Ovary (tissue), 9 donors: ENCODE data around the gene FREM3. TPM values are rescaled to one million over a fixed set of nuclear protein-coding genes. Genes with fewer than 3 reads are reported as not detected.
"Not testable (repeated sequence)": the region's sequence is repeated elsewhere in the genome, so short reads cannot be mapped to it uniquely, and the experiment has no call there.

Experiments used
- DNase-seq, 5 donors: peaks; one replicate each; pipeline ENCODE4 v3.0.0-alpha.2; 2019 to 2020
- H3K27ac ChIP-seq, 2 donors: fragments of 200-600 bp; one replicate each; pipeline versions ENCODE4 v1.5.1 to v1.8.0; 2019 to 2022
- H3K27me3 ChIP-seq: fragments of 200-600 bp; one replicate; pipeline ENCODE4 v1.8.0; 2022
- H3K36me3 ChIP-seq: fragments of 200-600 bp; sonication (generic); one replicate; pipeline ENCODE4 v1.5.1; 2019
- H3K4me1 ChIP-seq: one replicate; pipeline ENCODE4 v1.8.1; 2013; ENCODE audit warnings: mild to moderate bottlenecking, moderate library complexity; ENCODE audit not compliant: insufficient read depth
- H3K4me3 ChIP-seq: fragments of 200-600 bp; sonication (generic); one replicate; pipeline ENCODE4 v1.5.1; 2017
- H3K9me3 ChIP-seq, 2 donors: fragments of 200-600 bp in 1 of 2; sonication (generic) in 1 of 2; one replicate each; pipeline versions ENCODE4 v1.5.1 to v1.8.1; 2013 to 2019; ENCODE audit warnings: mild to moderate bottlenecking in 1 of 2, moderate library complexity in 1 of 2
- EP300 ChIP-seq: sonication (generic); formaldehyde crosslinking; IDR thresholded peaks from one replicate; pipeline ENCODE4 v1.6.1; 2017; ENCODE audit warnings: antibody characterized with exemption
- POLR2A ChIP-seq: fragments of 450-650 bp; IDR thresholded peaks from one replicate; pipeline ENCODE4 v1.6.1; 2017; ENCODE audit warnings: antibody characterized with exemption, mild to moderate bottlenecking, moderate library complexity
- WGBS, 3 donors: extraction: QIAGEN DNeasy Blood & Tissue Kit in 1 of 3; methylation state at CpG; one replicate each; pipeline versions ENCODE4 v1.1.5 to v1.1.7; 2013 to 2017; 5-methylcytosine and 5-hydroxymethylcytosine counted together
- intact Hi-C, 4 donors: fragments of 100-400 bp; cut with DNase I; formaldehyde crosslinking; loops; one replicate each; pipeline versions ENCODE4 v1.11.0 to v1.15.1; 2022 to 2023
- polyA plus RNA-seq, 2 donors: library from polyadenylated mRNA; stranded (reverse); fragments of 200-250 nt in 1 of 2; fragments of 350-450 nt in 1 of 2; fragmentation: Illumina TruSeq in 1 of 2; extraction: RNeasy Lipid Tissue Mini Kit (QIAGEN cat#74804) in 1 of 2; gene quantifications; one replicate each; pipeline ENCODE4 v1.2.3, GENCODE V29; 2013 to 2014
- total RNA-seq, 7 donors: library from RNA; depleted of rRNA in 2 of 7; stranded (reverse); fragments of >200 nt in 2 of 7; fragmentation: NEBNext Ultra II Directional in 3 of 7; extraction: Animal tissue kit (Norgen Biotek cat#: 25700) in 3 of 7; gene quantifications; one replicate each; pipeline versions ENCODE4 v1.1.0 to v1.2.4, GENCODE V29; 2016 to 2023
- TF ChIP-seq, protein P1 (sequence below), 3 donors: fragments of 450-650 bp in 2 of 3; fragments of 200-600 bp in 1 of 3; IDR thresholded peaks; one replicate each; pipeline versions ENCODE4 v1.5.1 to v1.8.0; 2016 to 2022; ENCODE audit warnings: antibody characterized with exemption in 3 of 3, mild to moderate bottlenecking in 1 of 3
- donor health status: DM: no; HTN: no; CAD: no; lungs with moderate emphysema.
- donor health status: DM: no; HTN: no; CAD: no.
- donor health status: Bipolar disorder and iron deficiency.
- donor health status: DM: yes; HTN: yes; CAD: no.
- donor health status: DM: no; HTN: no; CAD: no.
- donor health status: DM: yes; HTN: yes; CAD: no.

FREM3 gene
- total and polyA plus RNA-seq, 9 donors = 0.02 to 0.08 TPM; not detected in 7

DNA sequence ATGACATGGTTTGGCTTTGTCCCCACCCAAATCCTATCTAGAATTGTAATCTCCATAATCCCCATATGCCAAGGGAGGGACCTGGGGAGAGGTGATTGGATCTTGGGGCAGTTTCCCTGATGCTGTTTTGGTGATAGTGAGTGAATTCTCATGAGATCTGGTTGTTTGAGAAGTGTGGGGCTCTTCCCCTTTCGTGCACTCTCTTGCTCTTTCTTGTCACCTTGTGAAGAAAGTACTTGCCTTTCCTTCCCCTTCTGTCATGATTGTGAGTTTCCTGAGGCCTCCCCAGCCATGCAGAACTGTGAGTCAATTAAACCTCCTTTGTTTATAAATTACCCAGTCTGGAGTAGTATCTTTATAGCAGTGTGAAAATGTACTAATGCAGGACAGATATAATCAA, 36.4 kb upstream of the FREM3 start:
- TF ChIP-seq, protein P1, sequence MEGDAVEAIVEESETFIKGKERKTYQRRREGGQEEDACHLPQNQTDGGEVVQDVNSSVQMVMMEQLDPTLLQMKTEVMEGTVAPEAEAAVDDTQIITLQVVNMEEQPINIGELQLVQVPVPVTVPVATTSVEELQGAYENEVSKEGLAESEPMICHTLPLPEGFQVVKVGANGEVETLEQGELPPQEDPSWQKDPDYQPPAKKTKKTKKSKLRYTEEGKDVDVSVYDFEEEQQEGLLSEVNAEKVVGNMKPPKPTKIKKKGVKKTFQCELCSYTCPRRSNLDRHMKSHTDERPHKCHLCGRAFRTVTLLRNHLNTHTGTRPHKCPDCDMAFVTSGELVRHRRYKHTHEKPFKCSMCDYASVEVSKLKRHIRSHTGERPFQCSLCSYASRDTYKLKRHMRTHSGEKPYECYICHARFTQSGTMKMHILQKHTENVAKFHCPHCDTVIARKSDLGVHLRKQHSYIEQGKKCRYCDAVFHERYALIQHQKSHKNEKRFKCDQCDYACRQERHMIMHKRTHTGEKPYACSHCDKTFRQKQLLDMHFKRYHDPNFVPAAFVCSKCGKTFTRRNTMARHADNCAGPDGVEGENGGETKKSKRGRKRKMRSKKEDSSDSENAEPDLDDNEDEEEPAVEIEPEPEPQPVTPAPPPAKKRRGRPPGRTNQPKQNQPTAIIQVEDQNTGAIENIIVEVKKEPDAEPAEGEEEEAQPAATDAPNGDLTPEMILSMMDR (IDR thresholded peaks at IDR 0.05) = no peak
- TF ChIP-seq EP300 (no peak), POLR2A (no peak)
- Histone ChIP-seq H3K9me3 (no peaks in the 10 kb centered on the region), H3K27ac (no peak overlapping the region), H3K27me3 (peaks cover 3% of the 10 kb centered on the region), H3K4me1 (no peaks in the 10 kb centered on the region), H3K36me3 (no peaks in the 10 kb centered on the region), H3K4me3 (no peak overlapping the region)
- intact Hi-C loops = no loop called here
- WGBS, 3 donors = 80 to 88% (median 85%) methylated on average over 1 of the region's 1 CpG
- DNase-seq = no peak

DNA sequence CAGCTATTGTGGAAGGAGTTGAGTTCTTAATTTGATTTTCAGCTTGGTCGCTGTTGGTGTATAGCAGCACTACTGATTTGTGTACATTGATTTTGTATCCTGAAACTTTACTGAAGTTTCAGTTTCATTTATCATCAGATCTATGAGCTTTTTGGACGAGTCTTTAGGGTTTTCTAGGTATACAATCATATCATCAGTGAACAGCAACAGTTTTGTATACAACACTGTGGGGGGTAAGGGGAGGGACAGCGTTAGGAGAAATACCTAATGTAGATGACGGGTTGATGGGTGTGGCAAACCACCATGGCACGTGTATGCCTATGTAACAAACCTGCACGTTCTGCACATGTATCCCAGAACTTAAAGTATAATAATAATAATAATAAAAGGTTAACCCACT, 35.6 kb upstream of the FREM3 start:
- H3K9me3 ChIP-seq, intact Hi-C loops, H3K36me3 ChIP-seq, H3K4me1 ChIP-seq, DNase-seq, H3K27me3 ChIP-seq, H3K4me3 ChIP-seq, H3K27ac ChIP-seq: not testable (repeated sequence)
- 73 to 88% (median 77%) methylated on average over 6 of the region's 6 CpGs for WGBS, 3 donors

DNA sequence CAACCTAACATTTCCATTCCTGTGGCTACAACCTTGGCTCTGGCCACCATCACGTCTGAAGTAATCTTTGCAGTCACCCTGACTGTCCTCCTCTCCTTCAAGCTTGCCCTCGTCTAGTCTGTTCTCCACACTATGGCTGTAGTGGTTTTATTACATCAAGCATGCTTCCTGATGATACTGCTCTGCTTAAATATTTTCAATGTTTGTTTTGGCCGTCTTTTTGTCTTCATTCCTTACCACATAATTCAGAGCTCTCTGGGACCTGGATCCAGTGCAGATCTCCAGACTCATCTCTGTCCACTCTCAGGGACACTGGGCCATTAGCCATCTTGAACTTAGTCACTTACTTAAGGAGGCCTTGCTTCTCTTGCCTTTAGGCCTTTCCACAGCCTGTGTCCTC, 27.7 kb upstream of the FREM3 start:
- TF ChIP-seq EP300 = no peak
- TF ChIP-seq POLR2A = no peak
- TF ChIP-seq, protein P1 (IDR thresholded peaks at IDR 0.05) = no peak
- Histone ChIP-seq H3K9me3 (no peaks in the 10 kb centered on the region), H3K27ac (no peak overlapping the region), H3K4me3 (no peak overlapping the region), H3K4me1 (no peaks in the 10 kb centered on the region), H3K27me3 (no peaks in the 10 kb centered on the region), H3K36me3 (no peaks in the 10 kb centered on the region)
- intact Hi-C loops = no loop called here
- WGBS, 3 donors = 11 to 25% (median 13%) methylated on average over 3 of the region's 3 CpGs
- no peak for DNase-seq

DNA sequence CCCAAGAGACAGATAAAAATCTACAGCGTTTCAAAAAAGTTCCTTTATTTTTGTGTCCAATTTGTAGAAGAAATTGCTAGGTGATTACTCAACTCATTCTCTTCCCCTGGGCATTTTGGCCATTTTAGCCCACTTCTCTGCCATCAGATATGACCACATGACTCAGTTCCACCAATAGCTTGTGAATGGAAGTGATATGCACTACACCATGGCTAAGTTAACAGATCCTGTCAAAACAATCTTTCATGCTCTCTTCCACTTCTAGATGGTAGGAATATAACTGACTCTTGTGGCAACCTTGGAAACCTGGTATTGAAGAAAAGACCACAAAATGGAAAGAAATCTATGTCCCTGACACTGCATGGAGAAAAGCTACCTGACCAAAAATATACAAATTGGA, 26.2 kb upstream of the FREM3 start:
- DNase-seq = no peak

DNA sequence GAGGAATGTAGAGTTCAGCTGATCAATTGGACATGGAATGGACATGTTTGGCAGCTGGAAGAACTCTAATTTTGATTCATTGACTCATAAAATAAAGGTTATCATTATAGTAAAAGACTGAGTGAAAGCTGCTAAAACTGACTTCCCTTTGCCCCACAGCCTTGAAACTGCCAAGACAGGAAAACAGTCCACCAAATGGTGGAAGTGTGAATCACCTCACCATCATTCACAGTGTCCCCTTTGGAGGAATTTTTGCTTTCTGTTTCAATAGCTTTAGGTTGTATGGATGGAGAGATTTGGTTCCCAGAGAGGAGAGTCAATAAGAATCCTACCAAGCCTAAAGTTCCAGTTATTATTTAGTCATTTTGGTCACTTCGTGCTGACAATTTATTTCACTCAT, 20.8 kb upstream of the FREM3 start:
- H3K36me3 ChIP-seq = no peaks in the 10 kb centered on the region
- no peak overlapping the region for H3K4me3 ChIP-seq
- intact Hi-C loops = no loop called here
- H3K27me3 ChIP-seq = no peaks in the 10 kb centered on the region
- H3K27ac ChIP-seq = no peak overlapping the region
- no peaks in the 10 kb centered on the region for H3K4me1 ChIP-seq
- TF ChIP-seq, protein P1 (IDR thresholded peaks at IDR 0.05) = no peak
- TF ChIP-seq EP300 = no peak
- no peak for TF ChIP-seq POLR2A
- H3K9me3 ChIP-seq = no peaks in the 10 kb centered on the region
- WGBS, 3 donors = 81 to 88% (median 86%) methylated on average over 1 of the region's 1 CpG
- DNase-seq = no peak

More for the DNA sequence above, 26.2 kb upstream of the FREM3 start:
- TF ChIP-seq, protein P1 (IDR thresholded peaks at IDR 0.05) = no peak
- TF ChIP-seq POLR2A (no peak), EP300 (no peak)
- Histone ChIP-seq H3K36me3 (no peaks in the 10 kb centered on the region), H3K4me3 (no peak overlapping the region), H3K27me3 (no peaks in the 10 kb centered on the region), H3K27ac (no peak overlapping the region), H3K4me1 (no peaks in the 10 kb centered on the region), H3K9me3 (no peaks in the 10 kb centered on the region)
- WGBS, 3 donors = 90 to 95% (median 93%) methylated on average over 1 of the region's 1 CpG
- intact Hi-C loops = no loop called here

DNA sequence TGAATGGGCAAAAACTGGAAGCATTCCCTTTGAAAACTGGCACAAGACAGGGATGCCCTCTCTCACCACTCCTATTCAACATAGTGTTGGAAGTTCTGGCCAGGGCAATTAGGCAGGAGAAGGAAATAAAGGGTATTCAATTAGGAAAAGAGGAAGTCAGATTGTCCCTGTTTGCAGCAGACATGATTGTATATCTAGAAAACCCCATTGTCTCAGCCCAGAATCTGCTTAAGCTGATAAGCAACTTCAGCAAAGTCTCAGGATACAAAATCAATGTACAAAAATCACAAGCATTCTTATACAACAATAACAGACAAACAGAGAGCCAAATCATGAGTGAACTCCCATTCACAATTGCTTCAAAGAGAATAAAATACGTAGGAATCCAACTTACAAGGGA, 18.3 kb upstream of the FREM3 start:
- H3K27ac ChIP-seq, H3K4me3 ChIP-seq, H3K36me3 ChIP-seq, H3K9me3 ChIP-seq, DNase-seq, intact Hi-C loops, H3K27me3 ChIP-seq, H3K4me1 ChIP-seq: not testable (repeated sequence)
- no CpG with 5 or more reads among the region's 1 CpG for WGBS, 3 donors
